Activated CD4-positive, alpha-beta memory T cell treated with anti-CD3 and anti-CD28 coated beads for 36 hours (primary cell): ENCODE results near the gene TRIM38. TPM values are rescaled to one million over a fixed set of nuclear protein-coding genes. Genes with fewer than 3 reads are reported as not detected.

Source experiments
- CTCF ChIA-PET: fragments of 350-600 bp; sonication (Branson Sonifier 250); formaldehyde crosslinking; loops from one replicate; lab custom pipeline; 2021; ENCODE audit warnings: antibody characterized with exemption, inconsistent platforms; lab: Charles Lee
- POLR2A ChIA-PET: fragments of 350-600 bp; sonication (Branson Sonifier 250); formaldehyde crosslinking; loops from one replicate; lab custom pipeline; 2021; ENCODE audit warnings: antibody characterized with exemption; lab: Charles Lee
- DNase-seq: peaks from one replicate; pipeline ENCODE4 v3.0.0-alpha.2; 2020
- H3K27ac Mint-ChIP-seq: one replicate; pipeline ENCODE4 v1.8.0; 2021; ENCODE audit warnings: mixed read lengths
- H3K27me3 Mint-ChIP-seq: one replicate; pipeline ENCODE4 v1.8.0; 2021; ENCODE audit warnings: mixed read lengths
- H3K36me3 Mint-ChIP-seq: one replicate; pipeline ENCODE4 v1.8.0; 2021; ENCODE audit warnings: mixed read lengths
- H3K4me1 Mint-ChIP-seq: one replicate; pipeline ENCODE4 v1.8.0; 2021; ENCODE audit warnings: low read depth, mixed read lengths
- H3K4me3 Mint-ChIP-seq: one replicate; pipeline ENCODE4 v1.8.0; 2021; ENCODE audit warnings: mild to moderate bottlenecking, mixed read lengths
- H3K9me3 Mint-ChIP-seq: one replicate; pipeline ENCODE4 v1.8.0; 2021; ENCODE audit warnings: mixed read lengths
- intact Hi-C: fragments of 100-400 bp; cut with micrococcal nuclease; formaldehyde crosslinking; loops from one replicate; pipeline ENCODE4 v1.15.1; 2023
- total RNA-seq, 2 experiments: library from RNA; stranded (reverse); gene quantifications; one replicate each; pipeline ENCODE4 v1.2.3, GENCODE V29; 2021

The TRIM38 gene
- total RNA-seq, 2 experiments from 2014 or later: 29.5 to 30.8 TPM

GRCh38 chr6:26033941-26034354, 71.3 kb downstream of the TRIM38 start:
- intact Hi-C loops: loop anchor here (1.0 to 5.0 kb wide), 6 partner anchors 9 to 1778 kb away; a partner anchor contains a TSS
- peaks cover 13% of the 10 kb centered on the region for H3K36me3 Mint-ChIP-seq
- POLR2A ChIA-PET: interaction anchor here (0.7 to 16.3 kb wide), 9 partner anchors 9 to 1165 kb away, joined by 3 to 675 read pairs (median 65); a partner anchor contains a TSS
- CTCF ChIA-PET: interaction anchor here (9.0 kb wide), 1 partner anchor 15 kb away, joined by 87 read pairs; a partner anchor contains a TSS
- H3K4me1 Mint-ChIP-seq: peaks cover 30% of the 10 kb centered on the region
- H3K27ac Mint-ChIP-seq: peak overlapping the region; percentile 99
- H3K9me3 Mint-ChIP-seq: no peaks in the 10 kb centered on the region
- peaks cover 12% of the 10 kb centered on the region for H3K27me3 Mint-ChIP-seq
- peak; percentile 73 for DNase-seq
- peak overlapping the region; percentile 83 for H3K4me3 Mint-ChIP-seq

GRCh38 chr6:26034905-26035304, 72.3 kb downstream of the TRIM38 start:
- CTCF ChIA-PET: no interaction called here
- peak overlapping the region; percentile 20 for H3K4me3 Mint-ChIP-seq

More at GRCh38 chr6:26034905-26035304, 72.3 kb downstream of the TRIM38 start:
- peak overlapping the region; percentile 99 for H3K27ac Mint-ChIP-seq
- H3K36me3 Mint-ChIP-seq: peaks cover 13% of the 10 kb centered on the region
- H3K9me3 Mint-ChIP-seq: no peaks in the 10 kb centered on the region
- POLR2A ChIA-PET: interaction anchor here (16.3 kb wide), 1 partner anchor 10 kb away, joined by 675 read pairs; a partner anchor contains a TSS
- intact Hi-C loops: loop anchor here (5.0 kb wide), 2 partner anchors 162 to 1777 kb away; a partner anchor contains a TSS
- H3K4me1 Mint-ChIP-seq: peaks cover 28% of the 10 kb centered on the region
- peaks cover 12% of the 10 kb centered on the region for H3K27me3 Mint-ChIP-seq
- no peak for DNase-seq

Other genes starting within 250 kb of the TRIM38 start
- not detected for gene SLC17A4, start 208.1 kb upstream of the TRIM38 start, total RNA-seq
- not detected for gene SLC17A1, start 130.8 kb upstream of the TRIM38 start, total RNA-seq
- under 1 TPM in 1 of 2 experiments, not detected in 1; 0.43 TPM for gene SLC17A3, start 88.6 kb upstream of the TRIM38 start, total RNA-seq
- not detected for gene SLC17A2, start 32.1 kb upstream of the TRIM38 start, total RNA-seq
- gene HFE, start 124.6 kb downstream of the TRIM38 start, total RNA-seq: 1 to 10 TPM; 1.0 to 1.4 TPM